HG03460 (cell line): ENCODE results near the gene GGTA1.
"Not testable (repeated sequence)": the region's sequence is repeated elsewhere in the genome, so short reads cannot be mapped to it uniquely, and the experiment has no call there.

ENCODE experiments used
- ATAC-seq: cut with Tn5 transposase; IDR thresholded peaks from one replicate; pipeline ENCODE4 v1.9.1; 2021; ENCODE audit not compliant: unreplicated experiment

Gene GGTA1

DNA sequence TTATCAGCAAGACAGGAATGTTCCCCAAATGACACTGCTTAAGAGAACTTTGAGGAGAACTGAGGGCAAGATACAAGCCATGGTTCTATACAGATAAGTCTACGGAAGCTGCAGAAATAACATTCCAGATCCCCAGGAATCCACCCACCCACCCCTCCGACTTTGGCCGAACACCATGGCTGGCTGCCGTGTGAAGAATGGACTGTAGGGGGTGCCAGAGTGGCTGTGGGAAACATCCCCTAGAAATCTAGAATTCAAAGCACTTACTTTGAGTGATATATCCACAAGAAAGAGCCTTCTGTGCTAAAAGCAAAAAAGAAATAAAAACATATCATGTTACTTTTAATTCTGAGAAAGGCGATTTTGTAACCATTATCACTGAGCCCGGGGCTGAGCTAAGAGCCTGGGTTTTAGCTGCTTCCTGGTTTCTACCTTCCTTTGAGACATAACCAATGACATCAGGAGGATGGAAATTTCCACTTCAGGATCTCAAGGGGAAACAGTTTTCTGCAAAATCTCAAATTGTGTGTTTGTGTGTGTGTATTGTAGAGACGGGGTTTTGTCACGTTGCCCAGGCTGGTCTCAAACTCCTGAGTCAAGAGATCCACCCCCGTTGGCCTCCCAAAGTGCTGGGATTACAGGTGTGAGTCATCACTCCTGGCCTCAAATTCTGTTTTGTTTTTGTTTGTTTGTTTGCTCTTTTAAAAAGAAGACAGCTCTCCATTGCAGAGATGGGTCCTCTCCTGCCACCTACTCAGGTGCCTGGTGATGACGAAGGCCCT is 36.4 kb downstream of the GGTA1 start:
- ATAC-seq = no peak

DNA sequence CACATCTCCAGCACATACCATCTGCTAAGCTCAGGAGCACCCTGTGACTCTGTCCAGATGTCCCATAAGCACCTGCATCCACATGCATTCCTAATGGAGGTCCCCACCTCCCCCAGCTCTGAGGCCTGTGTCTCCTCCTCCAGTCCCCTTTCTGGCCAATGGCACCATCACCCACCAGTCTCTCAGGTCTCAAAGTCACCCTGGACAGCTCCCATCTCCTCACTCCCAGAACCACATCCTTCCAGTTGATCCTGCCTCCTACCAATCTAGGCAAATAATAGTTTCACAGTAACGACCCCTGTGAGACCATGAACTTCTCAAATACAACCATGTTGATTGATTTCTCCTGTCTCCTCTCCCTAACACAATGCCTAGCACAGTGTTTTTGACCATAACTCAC is 40.1 kb downstream of the GGTA1 start:
- ATAC-seq = no peak

GRCh38 chr9:121458449-121458848 is 41.2 kb downstream of the GGTA1 start:
- not testable (repeated sequence) for ATAC-seq

DNA sequence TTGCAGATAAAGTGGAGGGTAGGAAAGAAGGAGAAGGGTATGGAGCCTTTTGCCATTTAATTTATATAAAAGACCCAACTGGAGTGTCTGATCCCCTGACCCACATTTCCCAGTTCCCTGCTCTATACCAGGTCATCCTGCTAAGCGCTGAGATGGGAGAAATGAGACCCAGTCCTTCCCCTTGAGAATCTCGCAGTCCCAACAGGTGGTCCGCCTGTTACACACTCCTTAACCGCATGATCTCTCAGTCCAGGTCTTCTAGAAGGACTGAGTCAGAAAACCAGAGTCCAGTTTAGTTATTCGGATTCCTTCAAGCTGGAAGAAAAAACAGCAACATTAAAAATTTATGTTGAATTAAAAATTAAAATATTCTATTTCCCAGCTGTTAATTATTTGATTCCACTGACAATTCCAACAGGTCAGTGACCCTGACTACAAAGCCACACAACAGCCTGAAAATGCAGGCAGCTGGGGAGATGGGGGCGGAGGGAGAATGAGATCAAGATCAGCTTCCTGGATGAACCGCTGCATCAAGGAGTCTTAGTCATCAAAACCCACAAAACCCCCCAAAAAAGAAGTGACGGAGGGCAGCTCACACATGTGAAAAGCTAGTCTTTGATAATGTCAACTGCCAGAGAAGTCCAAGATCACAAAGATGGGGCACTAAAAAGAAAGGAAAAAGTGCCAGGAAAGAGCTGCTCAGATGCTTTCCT is 44.0 kb downstream of the GGTA1 start:
- no peak for ATAC-seq

- no peak for ATAC-seq
Observed at GRCh38 chr9:121454972-121455371, 44.7 kb downstream of the GGTA1 start.

DNA sequence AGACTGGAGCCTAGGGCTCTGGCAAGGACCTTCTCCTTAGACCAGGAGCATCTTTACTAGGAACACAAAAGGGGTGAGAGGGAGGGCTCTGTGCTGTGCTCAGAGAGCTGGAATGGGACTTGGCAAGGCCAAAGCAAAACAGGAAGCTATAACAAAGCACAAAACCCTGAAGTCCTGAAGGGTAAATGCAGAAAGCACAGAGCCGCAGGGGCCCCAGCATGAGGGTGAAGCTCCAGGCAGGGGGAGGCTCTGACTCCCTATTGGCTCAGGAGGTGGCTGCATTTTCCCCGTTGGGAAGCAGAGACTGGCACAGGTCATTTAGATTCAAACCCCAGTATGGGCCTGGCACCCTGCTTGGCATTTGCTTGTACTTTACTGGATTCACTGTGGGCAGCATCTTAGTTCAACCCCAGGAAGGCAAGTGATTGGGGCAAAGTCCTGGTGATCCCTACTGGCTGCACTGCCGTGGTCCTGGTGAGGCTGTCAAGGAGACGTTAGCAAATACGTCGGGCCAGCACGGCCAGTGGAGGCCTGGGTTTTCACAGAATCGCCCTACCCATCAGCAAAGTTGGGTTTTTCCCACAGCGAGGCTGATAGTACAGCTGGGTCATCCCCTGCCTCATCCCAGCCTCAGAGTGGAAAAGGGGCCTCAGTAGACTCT is 46.3 kb downstream of the GGTA1 start:
- no peak for ATAC-seq

- ATAC-seq = no peak
Observed at GRCh38 chr9:121452085-121452484, 47.6 kb downstream of the GGTA1 start.

DNA sequence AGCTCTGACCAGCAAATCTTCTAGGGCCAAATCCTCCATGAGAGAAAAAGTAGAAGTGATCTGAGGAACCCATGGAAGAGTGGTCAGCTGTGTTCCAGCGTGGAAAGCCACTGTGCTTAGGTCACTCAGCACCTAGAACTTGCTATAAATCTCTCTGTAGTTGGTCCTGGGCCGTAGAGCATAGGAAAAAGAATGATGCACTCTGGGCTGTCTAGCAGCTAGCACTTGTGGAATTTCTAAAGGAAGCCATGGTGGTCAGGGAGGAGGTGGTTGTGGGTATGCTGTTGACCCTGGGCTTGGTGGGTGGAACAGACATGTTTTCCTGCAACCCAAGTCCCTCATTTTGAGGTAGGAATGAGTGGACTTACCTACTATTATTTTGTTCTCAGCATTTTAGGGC is 48.1 kb downstream of the GGTA1 start:
- ATAC-seq = no peak

DNA sequence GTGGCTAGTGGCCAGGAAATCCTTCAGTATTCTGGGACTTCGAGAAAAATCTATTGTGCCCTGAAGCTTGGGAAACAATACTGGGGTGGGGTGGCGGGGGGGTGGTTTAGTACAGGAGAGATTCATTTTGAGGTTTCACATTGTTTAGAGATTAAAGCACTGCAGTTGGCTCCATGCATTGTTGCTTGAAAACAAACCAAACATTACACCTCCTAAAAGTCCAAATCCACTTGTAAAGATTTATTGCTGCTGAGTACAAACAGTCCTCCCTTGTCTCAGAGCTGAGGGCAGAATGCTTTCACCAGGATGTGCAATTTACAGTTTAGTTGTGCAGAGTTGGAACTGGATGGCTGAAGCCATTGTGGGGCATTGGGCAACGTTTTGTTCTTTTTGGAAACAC is 49.4 kb downstream of the GGTA1 start:
- ATAC-seq = no peak

GRCh38 chr9:121449786-121450185 is 49.9 kb downstream of the GGTA1 start:
- no peak for ATAC-seq

- no peak for ATAC-seq
Observed at GRCh38 chr9:121447321-121447834, 52.3 kb downstream of the GGTA1 start.

GRCh38 chr9:121445986-121446385 is 53.7 kb downstream of the GGTA1 start:
- ATAC-seq = no peak

DNA sequence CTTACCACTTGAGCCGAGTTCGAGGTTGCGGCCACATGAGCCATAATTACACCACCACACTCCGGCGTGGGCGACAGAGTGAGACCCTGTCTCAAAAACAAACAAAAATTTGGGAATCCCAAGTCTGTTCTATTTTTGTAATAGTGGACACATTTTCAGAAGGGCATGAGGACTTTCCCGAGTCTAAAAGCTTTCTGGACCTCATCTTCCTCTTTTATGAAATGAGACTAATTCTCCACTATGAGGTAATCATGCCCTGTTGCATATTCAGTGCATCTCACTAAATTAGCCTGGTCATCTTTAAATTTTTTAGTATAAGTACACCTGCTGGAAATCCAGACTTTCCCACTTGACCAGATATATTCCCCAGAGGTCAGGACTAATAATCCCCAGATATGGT is 55.7 kb downstream of the GGTA1 start:
- ATAC-seq = no peak

GRCh38 chr9:121441165-121441564 is 58.5 kb downstream of the GGTA1 start:
- no peak for ATAC-seq

- no peak for ATAC-seq
Observed at GRCh38 chr9:121439711-121440664, 59.7 kb downstream of the GGTA1 start.

GRCh38 chr9:121439016-121439415 is 60.6 kb downstream of the GGTA1 start:
- no peak for ATAC-seq

GRCh38 chr9:121437891-121438290 is 61.8 kb downstream of the GGTA1 start:
- no peak for ATAC-seq

DNA sequence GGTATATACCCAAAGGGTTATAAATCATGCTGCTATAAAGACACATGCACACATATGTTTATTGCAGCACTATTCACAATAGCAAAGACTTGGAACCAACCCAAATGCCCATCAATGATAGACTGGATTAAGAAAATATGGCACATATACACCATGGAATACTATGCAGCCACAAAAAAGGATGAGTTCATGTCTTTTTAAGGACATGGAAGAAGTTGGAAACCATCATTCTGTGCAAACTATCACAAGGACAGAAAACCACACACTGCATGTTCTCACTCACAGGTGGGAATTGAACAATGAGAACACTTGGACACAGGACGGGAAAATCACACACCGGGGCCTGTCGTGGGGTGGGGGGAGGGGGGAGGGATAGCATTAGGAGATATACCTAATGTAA is 62.6 kb downstream of the GGTA1 start:
- ATAC-seq = not testable (repeated sequence)

DNA sequence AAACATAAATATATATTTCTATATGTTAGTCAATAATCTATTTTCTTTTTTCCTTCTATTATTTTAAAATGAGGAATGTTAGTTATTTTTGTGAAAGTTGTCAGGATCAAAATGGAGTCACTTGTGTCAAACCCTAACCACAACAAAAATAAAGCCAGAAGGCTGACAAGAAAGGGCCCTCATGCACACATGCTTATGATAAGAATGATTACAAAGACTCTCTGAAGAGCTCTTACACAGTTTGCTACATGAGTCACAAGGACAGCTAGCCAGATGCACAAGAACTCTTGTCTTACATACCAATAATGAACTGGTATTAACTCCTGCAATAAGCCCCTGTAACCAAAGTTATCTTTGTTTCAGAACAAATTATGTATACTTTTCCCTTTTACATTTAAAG is 64.7 kb downstream of the GGTA1 start:
- no peak for ATAC-seq

DNA sequence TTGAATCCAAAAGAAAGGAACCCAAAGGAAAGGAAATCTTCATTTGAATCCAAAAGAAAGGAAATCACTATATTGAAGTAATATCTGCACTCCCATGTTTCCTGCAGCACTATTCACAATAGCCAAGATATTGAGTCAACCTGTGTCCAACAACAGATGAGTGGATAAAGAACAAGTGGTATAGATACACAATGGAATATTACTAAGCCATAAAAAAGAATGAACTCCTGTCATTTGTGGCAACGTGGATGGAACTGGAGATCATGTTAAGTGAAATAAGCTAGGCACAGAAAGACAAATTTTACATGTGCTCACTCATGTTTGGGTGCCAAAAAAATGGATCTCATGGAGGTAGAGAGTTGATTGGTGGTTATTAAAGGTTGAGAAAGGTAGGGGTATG is 71.7 kb downstream of the GGTA1 start:
- ATAC-seq = no peak

- ATAC-seq = no peak
Observed at GRCh38 chr9:121424024-121424432, 75.6 kb downstream of the GGTA1 start.
